ENCODE data around the gene MGAT4C.
"Not testable (repeated sequence)": the region's sequence is repeated elsewhere in the genome, so short reads cannot be mapped to it uniquely, and the experiment has no call there.

The MGAT4C gene

DNA sequence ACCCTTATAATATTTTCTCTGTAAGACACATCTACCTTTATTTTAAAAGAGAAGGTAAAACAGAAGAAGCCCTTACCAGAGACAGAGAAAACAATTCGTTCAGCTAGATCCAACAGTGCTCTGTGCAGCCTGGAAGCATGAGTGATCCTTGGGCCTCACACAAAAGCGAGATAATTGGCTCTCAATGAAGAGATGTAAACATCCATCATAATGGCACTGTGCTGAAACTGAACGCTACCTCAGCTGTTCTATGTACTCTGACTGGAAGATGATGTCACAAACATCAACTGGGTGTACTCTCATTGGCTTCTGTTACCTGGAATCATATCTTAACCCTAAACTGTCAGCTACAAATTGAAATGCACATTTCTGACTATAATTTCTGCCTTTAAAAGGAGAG is at the start of gene MGAT4C:
Gene MGAT4C, minus strand, starts transcription at position 229 of the 400 bp plus-strand sequence.
- no peak for DNase-seq (ENCODE audit: low read depth)

DNA sequence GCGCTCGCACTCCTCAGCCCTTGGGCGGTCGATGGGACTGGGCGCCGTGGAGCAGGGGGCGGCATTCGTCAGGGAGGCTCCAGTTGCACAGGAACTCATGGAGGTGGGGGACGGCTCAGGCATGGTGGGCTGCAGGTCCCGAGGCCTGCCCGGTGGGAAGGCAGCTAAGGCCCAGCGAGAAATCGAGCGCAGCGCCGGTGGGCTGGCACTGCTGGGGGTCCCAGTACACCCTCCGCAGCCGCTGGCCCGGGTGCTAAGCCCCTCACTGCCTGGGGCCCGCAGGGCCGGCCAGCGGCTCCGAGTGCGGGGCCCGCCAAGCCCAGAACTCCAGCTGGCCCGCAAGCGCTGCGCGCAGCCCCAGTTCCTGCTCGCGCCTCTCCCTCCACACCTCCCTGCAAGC is 40.2 kb upstream of the MGAT4C start:
- not testable (repeated sequence) for DNase-seq (ENCODE audit: low read depth)

- DNase-seq (ENCODE audit: low read depth): no peak
These were observed 37.6 kb upstream of the MGAT4C start for GRCh38 chr12:86293682-86294240.

- DNase-seq (ENCODE audit: low read depth): no peak
These were observed 36.3 kb upstream of the MGAT4C start for GRCh38 chr12:86292480-86292879.

DNA sequence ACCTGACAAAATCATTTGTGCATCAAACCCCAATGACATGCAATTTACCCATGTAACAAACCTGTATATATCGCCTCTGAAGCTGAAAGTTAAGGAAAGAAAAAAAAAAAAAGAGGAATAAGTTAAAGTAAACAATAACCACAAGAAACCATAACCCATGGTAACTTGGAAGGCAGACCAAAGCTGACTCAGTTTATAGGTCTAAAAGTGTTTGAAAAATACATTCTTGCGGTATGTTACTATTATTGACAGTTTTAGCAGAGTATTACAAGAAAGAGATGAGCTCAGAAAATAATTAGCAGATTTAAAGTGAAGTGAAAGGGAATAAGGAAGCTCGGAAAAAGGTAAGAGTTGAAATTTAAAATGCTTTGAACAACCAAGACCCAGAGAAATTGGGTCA is 34.4 kb upstream of the MGAT4C start:
- no peak for DNase-seq (ENCODE audit: low read depth)

- no peak for DNase-seq (ENCODE audit: low read depth)
These were observed 29.9 kb upstream of the MGAT4C start for GRCh38 chr12:86286119-86286518.

- DNase-seq (ENCODE audit: low read depth): no peak
These were observed 27.4 kb upstream of the MGAT4C start for GRCh38 chr12:86283620-86284019.

DNA sequence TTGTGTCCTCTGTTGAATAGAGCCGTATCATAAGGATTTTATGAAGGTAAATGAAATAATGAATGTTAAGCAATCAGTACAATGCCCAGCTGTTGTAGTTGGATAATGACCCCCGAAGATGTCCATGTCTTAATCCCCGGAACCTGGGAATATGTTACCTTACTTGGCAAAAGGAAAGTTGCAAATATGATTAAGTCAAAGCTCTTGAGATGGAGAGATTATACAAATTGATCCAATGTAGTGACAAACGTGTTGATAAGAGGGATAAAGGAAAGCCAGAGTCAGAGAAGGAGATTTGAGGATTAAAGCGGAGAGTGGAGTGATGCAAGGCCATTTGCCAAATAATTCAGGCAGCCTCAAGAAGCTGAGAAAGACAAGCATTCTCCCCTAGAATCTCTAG is 19.2 kb upstream of the MGAT4C start:
- no peak for DNase-seq (ENCODE audit: low read depth)

GRCh38 chr12:86265329-86265695 is 9.1 kb upstream of the MGAT4C start:
- DNase-seq (ENCODE audit: low read depth): no peak

- DNase-seq (ENCODE audit: low read depth): no peak
These were observed 8.5 kb upstream of the MGAT4C start for GRCh38 chr12:86264451-86265328.

DNA sequence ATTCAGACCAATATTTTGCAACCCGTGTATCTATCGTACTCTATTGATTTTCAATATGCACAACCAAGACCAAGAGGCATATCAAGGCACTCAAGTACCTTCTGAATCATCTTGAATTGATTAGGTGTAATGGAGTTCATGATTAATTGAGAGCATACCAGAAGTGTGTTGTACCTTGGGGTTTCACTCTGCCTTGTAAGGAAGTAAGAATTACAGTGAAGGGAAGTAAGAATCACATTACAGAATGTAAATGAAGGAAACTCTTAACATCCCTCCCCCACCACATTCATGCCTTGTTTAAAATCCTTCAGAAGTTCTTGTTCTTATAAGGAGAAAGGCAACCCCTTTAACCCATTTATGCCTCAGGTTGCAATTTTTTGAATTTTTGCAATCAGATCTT is 5.4 kb upstream of the MGAT4C start:
- no peak for DNase-seq (ENCODE audit: low read depth)

- no peak for DNase-seq (ENCODE audit: low read depth)
These were observed 5.0 kb upstream of the MGAT4C start for GRCh38 chr12:86261142-86261541.

DNA sequence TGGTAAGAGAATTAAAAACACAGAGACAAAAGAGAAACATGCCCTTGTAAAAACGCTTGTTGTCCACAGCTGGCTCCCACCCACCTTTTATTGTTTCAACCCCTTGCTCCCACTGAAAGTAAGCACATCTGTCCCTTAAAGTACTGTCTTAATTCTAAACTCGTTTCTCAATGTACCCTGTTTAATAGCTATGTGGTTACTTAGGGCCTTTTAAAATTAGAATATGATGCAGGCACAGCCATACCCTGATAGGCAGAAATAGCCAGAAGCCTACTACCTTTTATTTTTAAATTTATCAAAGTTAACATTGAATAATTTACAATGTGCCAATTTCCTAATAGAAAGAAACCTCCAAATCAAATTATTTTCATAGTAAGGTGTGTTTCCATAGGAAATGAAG is 4.0 kb upstream of the MGAT4C start:
- no peak for DNase-seq (ENCODE audit: low read depth)

- no peak for DNase-seq (ENCODE audit: low read depth)
These were observed 943 bp upstream of the MGAT4C start for GRCh38 chr12:86257134-86257533.

DNA sequence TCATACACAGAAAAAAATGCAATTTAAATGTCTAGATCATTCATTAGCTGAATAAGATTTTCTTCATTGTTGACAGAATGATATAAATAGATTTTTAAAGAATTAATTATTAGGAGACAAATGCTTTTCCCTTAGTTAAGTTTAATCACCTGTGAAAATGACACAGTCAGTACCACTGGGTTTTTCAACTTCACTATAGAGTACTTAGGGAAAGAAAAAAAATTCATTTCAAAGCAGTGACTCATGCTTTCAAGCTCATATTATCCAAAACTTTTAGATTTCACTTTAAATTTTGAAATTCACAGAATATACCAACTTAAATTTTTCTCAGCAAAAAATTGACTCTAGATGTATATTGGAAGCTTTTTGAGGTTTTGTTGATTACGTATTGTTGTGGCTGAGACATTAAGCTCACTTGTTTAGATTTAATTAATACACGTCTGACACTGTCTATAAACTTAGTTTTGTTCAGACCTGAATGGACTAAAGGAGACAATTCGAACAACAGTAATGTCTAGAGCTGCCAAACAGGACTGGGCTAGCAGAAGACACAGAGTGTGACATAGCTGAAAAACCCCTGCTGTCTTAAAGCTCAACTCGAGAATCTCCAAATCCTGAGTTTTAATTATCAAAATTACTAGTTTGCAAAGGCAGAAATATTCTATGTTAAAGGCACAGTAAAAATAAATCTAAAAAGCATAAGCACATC is 1.6 kb downstream of the MGAT4C start:
- no peak for DNase-seq (ENCODE audit: low read depth)

GRCh38 chr12:86249851-86250250 is 6.3 kb downstream of the MGAT4C start:
- no peak for DNase-seq (ENCODE audit: low read depth)

DNA sequence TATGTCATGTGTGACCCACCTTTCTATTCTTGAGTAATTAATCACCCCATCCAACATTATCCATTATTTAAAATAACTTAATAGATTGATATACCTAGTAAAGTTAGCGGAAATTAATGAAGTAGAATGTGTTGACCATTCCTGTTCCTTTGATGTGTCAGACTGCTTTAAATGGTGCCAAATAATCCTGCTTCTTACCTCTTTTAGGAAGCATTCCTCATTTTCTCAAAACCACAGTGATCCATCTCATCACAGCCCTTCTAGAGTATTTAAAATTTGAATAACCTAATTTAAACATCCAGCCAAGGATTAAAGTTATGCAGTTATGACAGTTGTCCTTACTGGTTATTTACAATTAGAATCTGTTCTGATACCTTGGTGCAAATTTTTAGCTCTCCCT is 6.9 kb downstream of the MGAT4C start:
- no peak for DNase-seq (ENCODE audit: low read depth)

DNA sequence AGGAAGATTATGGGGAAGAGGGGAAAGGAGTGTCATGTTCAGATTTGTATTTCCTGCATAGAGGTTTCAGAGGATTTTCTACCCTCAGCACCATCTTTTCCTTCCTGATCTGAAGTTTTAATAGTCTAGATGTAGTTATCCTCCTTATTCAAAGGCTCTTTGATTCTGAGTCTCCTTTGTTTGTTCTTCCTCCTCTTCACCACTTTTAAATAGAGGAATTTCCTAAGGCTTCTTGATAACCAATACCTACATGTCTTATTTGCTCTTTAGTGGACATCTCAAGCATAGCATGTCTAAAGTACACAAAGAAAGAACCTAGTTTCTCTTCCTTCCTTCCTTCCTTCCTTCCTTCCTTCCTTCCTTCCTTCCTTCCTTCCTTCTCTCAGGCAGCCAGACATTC is 8.3 kb downstream of the MGAT4C start:
- no peak for DNase-seq (ENCODE audit: low read depth)

- DNase-seq (ENCODE audit: low read depth): no peak
These were observed 14.6 kb downstream of the MGAT4C start for GRCh38 chr12:86241600-86241999.

- DNase-seq (ENCODE audit: low read depth): no peak
These were observed 21.8 kb downstream of the MGAT4C start for GRCh38 chr12:86234316-86234855.

GRCh38 chr12:86233126-86233525 is 23.1 kb downstream of the MGAT4C start:
- no peak for DNase-seq (ENCODE audit: low read depth)

DNA sequence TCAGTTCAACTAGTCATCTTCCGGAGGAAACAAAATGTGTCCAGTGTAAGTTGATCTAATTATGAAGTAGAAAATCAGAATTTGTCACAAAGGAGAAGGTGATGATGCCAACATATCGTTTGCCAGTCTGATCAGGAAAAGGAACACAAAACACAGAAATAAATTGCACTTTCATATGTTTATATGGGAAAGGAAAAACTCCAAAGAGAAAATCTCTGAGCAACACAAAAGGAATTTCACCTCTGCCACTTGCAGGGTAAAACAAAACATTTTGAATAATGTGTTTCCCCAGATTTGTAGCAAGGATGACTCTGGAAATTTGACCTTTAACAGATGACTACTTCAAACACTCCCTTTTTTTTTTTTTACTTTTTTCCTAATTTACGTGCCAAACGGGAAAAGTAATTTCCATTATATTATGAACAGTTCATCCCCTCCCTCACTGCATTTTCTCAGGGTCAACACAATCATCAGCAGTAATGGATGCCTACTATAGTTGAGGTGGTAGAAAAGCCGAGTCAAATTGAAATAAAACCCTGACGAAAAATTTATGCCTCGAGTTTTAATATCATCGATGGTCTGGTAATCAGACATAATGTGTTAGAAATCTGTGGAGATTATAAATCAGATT is 25.6 kb downstream of the MGAT4C start:
- DNase-seq (ENCODE audit: low read depth): no peak
